Activated CD8-positive, alpha-beta memory T cell treated with anti-CD3 and anti-CD28 coated beads, Interleukin-2, amount 50 U/mL, for 1 hour (primary cell): ENCODE results near the gene GYPB.
"Not testable (repeated sequence)": the region's sequence is repeated elsewhere in the genome, so short reads cannot be mapped to it uniquely, and the experiment has no call there.

Experiments
- DNase-seq: peaks from one replicate; pipeline ENCODE4 v3.0.0-alpha.2; 2020; ENCODE audit errors: extremely low read depth

GYPB gene

DNA sequence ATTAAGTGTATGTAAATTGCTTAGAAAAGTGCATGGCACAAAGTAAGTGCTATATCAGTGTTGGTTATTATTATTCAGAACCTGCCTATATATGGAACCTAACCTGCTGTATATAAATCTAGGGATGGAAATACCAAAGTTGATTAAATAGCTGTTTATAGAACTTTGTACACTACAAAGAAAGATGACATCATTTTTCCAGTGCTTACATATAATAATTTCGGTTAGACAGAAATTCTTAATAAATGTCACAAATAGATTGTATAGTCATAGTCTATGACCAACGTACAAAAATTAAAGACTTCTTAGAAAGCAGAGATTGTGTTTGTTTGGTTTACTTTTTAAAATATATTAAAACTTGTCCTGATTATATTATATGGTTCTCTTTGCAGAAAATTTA is 4.4 kb downstream of the GYPB start:
- no peak for DNase-seq

DNA sequence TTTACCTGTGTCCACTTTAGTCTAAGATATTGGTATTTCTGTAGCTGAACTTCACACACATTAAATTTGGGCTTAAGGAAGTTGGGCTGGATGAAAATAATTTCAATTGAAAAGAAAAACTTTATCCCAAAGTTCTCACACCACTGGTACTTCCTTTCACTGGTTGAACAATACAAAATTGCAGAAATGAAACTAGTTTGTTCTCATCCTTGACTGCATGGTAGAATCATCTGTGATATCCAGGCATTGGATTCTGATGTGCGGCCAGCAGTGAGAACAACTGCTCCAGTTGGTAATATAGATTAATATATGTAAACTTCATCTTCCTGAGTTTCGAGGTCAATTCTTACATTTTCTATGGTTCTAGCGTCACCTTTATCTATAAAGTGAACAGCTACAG is 10.6 kb downstream of the GYPB start:
- DNase-seq: not testable (repeated sequence)

DNA sequence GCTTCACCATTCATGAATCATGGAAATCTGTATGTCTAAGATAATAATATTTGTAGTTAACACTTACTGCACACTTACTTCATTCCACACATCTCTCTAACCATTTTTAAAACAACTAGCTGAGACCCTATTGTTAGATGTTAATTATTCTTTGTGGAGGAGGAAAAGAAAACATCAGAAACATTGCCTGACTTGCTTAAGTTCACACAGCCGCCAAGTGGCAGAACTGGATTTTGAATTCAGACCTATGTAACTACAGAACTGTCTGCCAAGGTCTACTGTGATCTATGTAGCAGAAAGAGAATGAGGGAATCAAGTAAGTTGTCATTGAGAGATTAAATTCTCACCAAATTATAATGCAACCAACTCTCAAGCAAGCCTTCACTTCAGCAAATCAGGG is 11.2 kb downstream of the GYPB start:
- not testable (repeated sequence) for DNase-seq

DNA sequence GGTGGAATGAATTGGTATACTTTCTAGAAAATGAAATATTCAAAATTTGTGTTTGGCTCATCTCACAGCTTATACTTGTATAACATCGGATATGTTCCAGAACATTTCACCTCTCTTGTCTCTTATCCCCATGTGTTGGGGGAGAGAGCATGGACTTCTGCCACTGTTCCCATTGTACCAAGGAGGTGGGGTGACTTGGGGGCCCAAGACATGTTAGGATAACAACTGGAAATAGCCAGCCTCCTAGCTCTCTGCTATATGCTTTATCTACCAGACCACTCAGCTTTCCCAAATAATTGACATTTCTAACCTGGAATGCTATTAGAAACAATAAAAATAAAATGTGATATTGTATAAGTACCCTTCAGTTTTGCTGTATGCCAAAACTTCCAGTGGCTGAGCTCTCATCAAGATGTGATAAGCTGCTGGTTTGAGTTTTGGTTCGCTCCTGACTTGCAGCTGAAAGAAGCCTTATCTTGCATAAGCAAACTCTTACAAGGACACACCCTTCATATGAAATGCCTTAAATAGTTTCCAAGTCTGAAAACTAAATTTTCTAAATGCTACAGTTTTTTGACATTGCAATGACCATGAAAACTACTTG is 12.9 kb downstream of the GYPB start:
- DNase-seq: not testable (repeated sequence)

DNA sequence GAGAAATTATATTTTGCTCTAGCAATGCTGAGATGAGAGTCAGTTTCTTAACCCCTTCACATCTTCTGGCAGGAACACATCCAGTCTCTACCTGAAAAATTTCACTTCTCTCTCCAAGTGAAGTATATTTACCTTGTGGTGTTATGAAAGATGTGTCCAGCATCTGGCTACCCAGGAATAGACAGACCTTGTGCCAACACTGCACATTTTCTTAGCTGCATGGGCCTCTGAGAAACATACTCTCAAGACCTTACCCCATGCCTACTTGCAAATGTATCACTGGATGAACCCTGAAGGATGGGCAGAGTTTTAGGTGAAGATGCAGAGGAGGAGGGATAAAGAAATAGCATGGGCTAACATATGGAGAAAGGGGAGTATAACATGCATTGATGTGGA is 13.6 kb downstream of the GYPB start:
- not testable (repeated sequence) for DNase-seq

DNA sequence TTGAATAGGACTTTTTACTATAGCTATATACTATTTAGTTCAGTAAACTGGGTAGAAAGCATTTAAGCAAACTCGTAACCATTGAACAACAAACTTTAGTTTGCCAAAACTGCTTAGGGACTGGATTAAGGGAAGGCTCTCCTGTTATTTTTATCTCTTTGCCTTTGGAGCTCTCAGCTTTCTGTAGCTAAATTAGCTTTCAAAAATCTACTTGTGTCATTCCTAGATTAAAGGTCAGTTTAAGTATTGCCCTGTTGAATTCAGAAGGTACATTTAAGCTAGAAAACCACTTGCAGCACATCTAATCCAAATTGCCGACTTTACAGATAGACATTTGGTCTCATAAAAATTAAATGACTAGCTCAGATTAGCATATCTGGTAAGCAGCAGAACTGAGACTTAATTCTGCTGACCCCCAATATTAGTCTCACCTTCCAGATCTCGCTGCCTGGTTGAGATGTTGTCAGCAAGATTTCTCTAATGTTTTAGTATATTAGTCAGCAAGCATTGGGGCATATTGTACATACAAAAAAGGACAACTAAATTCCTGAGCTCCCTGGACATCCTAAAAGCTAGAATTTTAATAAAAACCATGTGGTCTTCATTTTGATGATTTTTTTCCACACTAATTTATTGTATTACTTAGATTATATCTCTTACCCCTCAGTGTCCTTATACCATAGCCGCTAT is 14.2 kb downstream of the GYPB start:
- not testable (repeated sequence) for DNase-seq

DNA sequence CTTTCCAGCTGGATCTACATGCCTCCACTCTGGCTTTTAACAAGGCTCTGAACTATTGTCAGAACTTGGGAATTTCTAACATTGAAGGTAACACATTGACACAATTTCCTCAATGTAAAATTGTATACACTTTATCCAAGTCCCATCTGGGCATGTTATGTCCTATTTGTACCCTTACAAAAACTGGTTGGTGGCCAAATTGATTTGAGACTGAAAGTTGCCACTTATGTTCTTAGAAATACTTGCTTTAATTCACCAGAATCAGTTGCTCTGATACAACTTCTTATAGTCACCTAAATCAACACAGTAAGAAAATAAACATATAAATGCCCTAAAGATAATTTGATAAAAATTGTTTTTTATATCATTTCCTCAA is 15.3 kb downstream of the GYPB start:
- DNase-seq: not testable (repeated sequence)

DNA sequence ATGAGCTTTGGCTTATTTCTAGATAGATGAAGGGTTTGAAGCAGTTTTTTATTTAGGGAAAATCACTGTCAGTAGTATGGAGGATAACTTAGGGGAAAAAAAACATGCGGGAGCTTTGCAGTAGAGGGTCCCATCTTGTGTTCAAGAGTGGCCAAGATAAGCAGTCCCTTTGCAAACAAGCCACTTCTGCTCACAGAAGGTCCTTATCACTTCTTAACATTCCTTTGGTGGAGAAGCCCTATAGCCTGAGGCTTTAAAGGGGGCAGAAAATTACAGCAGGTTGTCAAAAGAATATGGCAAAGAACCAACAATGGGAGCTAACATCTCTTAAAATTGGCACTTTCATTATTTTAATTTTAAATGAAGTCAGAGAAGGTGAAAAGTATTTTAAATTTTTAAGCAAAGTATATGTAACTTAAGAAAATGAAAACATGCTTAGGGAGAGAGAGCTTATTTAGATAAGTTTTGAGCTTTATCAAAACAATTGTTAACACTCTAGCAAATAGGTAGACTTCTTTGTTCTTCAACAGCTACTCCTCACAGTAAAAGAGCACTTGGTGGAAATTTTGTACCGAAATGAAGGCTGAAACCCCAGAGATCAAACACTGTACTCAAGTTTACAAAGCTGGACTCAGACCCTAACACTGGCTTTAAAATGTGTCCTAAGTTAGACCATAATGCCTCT is 15.8 kb downstream of the GYPB start:
- not testable (repeated sequence) for DNase-seq

DNA sequence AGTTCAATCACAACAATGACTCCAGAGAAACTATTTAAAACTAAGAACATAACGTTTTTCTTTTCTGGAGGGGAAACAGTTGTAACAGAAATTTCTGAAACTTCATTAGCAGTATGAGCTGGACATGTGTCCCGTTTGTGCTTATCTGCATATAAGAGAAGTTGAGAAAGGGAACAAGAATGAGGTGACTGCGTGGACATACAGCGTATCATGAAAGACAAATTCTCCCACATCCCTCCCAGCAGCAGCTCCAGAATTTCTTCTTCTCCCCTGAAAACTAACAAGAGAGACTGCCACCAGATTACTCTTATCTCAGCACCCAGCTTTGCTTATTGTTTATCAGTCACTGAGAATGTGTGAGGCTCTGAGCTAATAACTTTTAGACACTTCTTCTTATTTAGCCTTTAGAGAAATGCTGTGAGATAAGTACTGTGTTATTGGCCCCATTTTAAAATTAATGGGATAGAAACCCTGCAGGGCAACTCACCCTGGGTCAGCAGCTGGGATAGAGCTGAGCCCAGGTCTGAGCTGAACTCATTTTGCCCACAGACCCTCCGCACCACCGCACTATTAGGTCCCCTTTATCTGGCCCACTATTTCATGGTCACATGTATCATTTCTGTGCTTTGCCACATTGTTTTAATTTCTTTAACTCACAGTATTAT is 18.7 kb downstream of the GYPB start:
- not testable (repeated sequence) for DNase-seq

DNA sequence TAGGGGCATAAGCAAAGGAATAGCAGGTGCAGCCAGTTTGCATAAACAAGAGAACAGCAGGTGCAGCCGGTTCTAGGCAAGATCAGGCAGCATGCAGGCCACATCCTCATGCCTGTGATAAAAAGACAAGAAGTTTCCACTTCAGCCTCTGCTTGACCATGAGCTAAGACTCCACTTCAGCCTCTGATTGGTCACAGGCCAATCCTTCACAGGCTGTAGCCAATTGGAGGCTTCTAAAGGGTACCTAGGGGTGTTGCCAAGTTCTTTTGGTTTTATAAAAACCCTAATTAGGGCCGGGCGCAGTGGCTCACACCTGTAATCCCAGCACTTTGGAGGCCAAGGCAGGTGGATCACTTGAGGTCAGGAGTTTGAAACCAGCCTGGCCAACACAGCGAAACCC is 23.0 kb downstream of the GYPB start:
- not testable (repeated sequence) for DNase-seq

DNA sequence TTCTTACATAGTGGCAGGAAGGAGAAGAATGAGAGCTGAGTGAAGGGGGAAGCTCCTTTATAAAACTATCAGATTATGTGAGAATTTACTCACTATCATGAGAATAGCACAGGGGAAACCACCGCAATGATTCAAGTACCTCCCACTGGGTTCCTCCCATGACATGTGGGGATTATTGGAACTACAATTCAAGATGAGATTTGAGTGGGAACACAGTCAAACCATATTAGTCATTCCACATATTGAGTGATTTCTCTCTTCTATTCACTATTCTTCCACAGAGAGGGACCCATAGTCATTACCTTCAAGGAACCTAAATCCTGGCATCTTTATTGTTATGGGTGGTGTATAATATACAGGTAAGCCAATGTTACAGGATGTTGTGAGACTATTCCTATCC is 27.4 kb downstream of the GYPB start:
- not testable (repeated sequence) for DNase-seq

DNA sequence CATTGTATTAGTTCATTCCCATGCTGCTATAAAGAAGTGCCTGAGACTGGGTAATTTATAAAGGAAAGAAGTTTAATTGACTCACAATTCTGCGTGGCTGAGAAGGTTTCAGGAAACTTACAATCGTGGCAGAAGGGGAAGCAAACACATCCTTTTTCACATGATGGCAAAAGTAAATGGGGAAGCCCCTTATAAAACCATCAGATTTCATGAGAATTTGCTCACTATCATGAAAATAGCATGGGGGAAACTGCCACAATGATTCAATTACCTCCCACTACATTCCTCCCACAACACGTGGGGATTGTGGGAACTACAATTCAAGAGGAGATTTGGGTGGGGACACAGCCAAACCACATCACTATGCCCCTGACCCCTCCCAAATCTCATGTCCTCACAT is 28.5 kb downstream of the GYPB start:
- not testable (repeated sequence) for DNase-seq

DNA sequence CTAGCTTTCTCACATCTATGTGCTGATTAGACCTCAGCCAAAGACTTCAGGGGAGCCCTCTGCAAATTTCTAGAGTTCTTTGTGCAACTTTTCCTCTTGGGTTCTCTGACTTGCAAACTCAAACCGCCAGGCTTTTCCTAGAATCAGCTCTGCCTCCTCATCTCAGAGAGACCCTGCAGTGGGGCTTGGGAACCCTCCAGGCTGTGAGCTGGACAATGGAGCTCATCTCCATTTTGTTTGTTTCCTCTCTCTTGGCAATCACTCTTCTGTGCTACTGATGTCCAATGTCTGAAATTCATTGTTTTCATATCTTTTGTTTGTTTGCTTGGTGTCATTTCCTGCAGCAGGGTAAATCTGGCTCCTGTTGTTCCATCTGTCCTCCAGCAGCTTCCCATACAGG is 33.0 kb downstream of the GYPB start:
- DNase-seq: no peak

DNA sequence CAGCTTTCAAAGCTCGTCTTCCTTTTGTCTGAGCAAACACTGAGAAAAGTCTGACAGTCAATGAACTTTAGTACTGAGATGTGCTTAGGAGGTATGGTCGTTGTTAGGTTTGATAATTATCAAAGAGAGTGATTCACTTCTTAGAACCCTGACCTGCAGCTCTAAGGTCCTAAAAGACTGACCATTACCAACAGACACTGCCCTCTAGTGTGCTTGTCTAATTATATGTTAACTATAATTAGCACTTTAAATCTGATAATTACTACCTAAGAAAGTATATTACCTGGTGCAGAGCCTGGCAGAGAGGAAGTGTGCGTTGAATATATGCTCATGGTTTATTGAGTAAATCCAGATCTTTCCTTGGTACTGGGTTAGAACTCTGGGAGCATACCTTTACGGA is 38.4 kb downstream of the GYPB start:
- not testable (repeated sequence) for DNase-seq

DNA sequence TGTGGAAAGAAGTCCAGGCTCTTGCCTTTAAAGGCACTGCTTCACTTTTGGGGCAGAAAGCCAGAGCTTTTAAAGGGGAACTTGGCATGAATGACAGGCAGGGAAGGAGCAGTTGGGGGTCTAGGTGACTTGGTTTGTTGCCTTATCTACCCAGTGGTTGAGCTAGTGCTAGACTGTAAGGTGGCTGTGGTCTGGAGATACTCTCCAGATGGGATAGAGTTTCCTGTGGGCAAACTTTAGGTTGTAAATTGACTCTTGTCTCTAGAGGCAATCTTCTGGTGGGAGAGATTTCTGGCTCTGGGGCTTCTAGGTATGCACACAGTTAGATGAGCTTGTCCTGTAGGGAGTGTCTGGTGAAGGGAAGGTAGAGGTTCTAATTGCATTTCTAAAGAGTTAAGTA is 43.7 kb downstream of the GYPB start:
- DNase-seq: not testable (repeated sequence)

DNA sequence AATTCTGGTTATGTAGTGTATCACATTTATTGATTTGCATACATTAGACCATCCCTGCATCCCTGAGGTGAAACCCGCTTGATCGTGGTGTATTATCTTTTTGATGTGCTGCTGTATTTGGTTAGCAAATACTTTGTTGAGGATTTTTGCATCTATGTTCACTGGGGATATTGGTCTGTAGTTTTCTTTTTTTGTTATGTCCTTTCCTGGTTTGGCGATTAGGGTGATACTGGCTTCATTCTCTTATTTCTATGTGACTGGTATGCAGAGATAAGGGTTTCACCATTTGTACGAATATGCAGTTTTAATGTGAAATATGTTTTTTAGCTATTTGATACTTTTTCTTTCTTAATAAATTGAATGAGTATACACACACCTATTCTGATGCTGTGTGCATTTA is 45.2 kb downstream of the GYPB start:
- DNase-seq: not testable (repeated sequence)

DNA sequence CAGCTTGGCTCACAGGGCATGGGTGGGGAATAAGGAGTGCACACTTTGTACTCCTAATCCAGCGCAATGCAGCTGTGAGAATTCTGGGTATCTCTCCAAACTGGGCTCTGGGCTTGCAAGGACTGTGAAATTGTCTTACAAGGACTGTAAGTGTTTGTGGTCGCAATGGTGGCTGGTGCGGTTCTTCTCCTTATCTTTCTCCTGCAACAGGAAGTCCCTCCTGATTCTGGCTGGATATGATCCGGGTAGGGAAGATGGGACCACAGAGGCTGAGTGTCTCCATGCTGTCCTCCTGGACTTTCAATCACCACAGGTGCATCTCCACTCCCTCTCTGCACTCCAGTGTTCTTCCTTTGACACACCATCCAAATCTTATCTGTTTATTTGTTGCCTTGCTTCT is 58.1 kb downstream of the GYPB start:
- no peak for DNase-seq

DNA sequence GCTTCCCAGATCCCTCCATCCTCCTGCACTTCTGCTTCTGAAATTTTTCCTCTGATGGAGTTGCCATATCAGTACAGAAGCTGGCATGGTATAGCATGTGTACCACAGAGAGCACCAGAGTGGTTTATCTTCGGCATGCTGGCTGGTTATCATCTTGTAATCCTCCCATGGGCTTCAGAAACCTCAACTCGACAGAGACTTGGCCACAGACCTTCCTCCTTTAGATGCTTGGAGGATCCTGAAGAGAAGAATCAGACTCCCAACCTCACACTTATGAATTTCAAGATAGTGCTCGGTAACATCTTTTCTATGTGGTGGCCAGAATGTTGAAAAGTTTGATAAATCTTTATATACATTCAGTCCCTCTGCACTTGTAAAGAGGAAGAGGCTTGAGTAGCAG is 63.9 kb downstream of the GYPB start:
- not testable (repeated sequence) for DNase-seq

DNA sequence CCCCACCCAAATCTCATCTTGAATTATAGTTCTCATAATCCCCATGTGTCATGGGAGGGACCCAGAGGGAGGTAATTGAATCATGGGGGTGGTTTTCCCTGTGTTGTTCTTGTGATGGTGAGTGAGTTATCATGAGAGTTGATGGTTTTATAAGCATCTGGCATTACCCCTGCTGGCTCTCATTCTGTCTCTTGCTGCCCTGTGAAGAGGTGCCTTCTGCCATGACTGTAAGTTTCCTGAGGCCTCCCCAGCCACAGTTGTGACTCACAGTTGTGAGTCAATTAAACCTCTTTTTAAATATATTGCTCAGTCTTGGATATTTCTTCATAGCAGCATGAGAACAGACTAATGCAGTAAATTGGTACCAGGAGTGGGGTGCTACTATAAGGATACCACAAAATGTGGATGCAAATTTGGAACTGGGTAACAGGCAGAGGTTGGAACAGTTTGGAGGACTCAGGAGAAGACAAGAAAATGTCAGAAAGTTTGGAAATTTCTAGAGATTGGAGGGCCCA is 67.7 kb downstream of the GYPB start:
- DNase-seq: not testable (repeated sequence)

DNA sequence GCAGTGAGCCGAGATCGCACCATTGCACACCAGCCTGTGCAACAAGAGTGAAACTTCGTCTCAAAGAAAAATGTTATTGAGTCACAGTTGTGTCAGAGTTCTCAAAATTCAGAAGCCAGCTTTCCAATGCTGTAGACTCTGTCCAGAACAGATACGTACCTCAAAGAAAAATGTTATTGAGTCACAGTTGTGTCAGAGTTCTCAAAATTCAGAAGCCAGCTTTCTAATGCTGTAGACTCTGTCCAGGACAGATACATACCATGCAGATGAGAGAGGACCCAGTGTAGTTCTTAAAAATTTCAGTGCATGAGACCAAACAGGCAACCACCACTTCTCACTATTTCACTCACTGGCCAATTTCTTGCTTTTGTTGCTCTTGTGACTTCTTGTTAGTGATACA is 68.2 kb downstream of the GYPB start:
- DNase-seq: not testable (repeated sequence)

DNA sequence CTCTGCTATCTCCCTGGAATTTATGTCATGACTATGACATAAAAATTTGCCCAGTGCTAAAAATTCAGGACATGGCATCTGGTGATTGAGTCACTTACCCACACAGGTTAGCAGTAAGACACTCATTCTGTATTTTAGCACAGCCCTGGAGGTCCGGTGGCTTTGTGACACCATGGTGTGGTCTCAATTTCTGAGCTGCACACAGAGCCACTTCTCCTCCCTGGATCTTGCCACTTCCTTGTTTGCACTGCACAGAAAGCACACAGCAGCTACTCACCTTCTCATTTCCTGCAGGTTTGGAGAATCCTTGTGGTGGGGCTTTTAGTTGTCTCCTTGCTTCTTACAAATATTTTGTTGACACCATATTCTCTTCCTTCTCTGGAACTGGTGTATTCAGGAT is 69.0 kb downstream of the GYPB start:
- not testable (repeated sequence) for DNase-seq

DNA sequence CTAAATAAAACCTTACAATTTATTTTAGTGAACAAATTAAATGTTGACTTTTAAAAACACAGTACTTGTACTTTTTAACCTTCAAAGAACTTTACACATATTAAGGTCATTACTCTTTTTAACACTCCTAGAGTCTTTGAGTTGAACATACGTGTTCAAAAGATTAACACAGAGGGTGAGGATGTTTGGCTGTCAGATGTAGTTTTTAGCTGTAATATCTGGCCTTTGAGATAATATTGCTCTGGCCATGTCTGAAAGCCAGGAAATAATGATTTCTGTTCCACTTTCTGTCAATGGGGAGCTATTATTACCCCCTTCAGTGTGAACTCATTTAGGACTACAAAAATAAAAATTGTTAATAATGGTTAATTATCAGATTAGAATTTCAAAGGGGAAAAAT is 71.7 kb downstream of the GYPB start:
- DNase-seq: not testable (repeated sequence)
